HG02973 (cell line): ENCODE results near the gene MGAT5.

Source experiments
- ATAC-seq: cut with Tn5 transposase; IDR thresholded peaks from one replicate; pipeline ENCODE4 v1.9.1; 2021; ENCODE audit warnings: moderate library complexity; ENCODE audit not compliant: unreplicated experiment

Gene MGAT5

DNA sequence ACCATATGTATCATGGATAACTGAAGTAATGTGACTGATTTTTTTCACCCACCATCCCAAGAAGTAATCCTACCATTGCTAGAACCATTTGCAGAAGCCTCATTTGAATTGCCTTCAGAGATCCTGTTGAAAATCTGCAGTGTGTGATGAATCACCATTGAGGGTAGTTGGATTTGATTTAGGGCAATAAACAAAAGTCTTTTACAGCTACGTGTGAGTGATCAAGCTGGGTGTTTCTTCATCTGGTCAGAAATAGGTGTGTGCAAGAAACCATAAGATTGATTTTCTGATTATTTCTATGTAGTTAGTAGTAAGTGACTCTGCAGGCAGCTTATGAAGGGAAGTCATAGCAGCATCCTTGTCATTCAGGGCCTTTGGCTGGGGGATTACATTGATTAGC lies 159.6 kb downstream of the MGAT5 start:
- ATAC-seq, result no peak

DNA sequence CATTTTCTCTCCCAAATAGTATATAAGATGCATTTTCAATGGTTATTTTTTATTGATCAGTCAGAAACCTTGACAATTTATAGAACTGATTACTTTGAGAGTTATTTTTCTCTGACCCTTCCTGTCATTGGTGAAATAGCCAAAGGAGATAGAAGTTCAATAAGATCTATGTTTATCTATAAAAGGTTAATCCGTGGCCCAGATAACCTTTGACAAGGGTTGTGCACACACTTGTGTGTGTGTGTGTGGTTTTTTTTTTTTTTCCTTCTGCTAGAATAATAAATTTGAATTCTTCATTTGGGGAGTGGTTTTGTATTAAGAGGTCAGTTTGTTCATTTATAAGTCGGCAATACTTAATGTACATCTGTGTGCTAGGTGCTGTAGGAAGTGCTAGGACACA lies 160.0 kb downstream of the MGAT5 start:
- ATAC-seq, result no peak

DNA sequence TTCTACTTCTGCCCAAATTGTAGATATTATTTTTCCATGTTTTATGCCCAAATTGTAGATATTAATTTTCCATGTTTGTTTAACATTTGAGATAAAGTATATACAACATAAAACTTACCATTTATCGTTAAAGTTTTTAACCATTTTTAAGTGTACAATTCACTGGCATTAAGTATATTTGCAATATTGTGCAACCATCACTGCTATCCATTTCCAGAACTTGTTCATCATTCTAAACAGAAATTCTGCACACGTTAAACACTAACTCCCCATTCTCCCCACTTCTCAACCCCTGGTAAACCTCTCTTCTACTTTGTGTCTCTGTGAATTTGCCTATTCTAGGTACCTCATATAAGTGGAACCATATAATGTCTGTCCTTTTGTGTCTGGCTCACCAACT lies 162.1 kb downstream of the MGAT5 start:
- no peak for ATAC-seq

DNA sequence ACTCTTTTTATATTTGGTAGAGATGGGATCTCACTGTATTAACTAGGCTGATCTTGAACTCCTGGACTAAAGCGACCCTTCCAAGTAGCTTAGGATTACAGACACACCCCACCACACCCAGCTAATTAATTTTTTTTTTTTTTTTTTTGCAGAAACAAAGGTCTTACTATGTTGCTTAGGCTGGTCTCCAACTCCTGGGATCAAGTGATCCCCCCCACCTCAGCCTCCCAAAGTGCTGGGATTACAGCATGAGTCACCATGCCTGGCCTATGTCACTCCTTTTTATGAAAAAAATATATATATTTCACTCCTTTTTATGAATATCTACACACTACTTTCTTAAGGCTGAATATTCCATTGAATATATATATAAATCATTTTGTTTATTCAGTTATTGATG lies 162.8 kb downstream of the MGAT5 start:
- no peak for ATAC-seq

DNA sequence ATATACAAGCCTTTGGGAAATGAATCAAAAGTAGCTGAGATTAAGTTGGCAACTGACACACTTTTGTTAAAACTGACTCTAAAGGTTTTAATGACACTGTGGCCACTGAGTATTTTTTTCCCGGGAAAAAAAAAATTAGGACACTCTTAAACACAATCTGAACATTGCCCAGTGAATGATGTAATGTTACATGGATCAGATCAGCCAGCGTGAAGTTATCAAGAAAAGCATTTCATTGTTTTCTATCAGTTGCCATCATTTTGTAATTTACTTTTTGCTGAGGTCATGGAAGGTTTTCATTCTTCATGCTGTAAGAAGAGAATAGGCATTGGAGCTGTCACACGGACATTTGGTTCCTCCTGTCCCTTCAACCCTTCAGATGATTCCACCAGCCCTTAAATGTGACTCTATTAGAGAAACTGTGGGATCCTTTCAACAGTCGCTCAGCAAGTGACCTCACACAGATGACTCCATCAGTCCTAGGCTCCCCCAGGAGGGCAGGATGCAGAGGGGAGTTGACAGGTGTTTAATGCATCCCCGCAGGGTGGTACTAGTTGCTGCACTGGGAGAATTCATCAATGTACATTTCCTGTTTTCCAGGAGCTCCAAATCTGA lies 164.2 kb downstream of the MGAT5 start:
- no peak for ATAC-seq

DNA sequence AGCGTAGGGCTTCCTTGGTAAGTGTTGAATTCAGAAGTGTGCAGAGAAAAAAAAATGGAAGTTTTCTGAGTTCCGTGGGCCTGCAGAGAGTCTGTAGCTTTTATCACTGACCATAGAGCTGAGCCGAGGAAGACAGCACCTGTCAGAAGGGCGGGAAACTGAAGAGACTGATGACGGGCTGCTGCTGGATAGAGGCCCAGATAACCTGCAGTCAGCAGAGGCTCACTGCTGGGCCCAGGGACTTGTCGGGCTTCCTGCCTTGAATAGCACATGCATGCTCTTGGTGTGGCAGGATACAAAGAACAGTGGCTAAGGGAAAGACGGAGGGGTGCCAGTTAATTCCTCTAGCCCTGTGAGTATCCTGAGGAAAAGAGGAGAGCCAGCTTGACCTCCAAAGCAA lies 166.4 kb downstream of the MGAT5 start:
- no peak for ATAC-seq

DNA sequence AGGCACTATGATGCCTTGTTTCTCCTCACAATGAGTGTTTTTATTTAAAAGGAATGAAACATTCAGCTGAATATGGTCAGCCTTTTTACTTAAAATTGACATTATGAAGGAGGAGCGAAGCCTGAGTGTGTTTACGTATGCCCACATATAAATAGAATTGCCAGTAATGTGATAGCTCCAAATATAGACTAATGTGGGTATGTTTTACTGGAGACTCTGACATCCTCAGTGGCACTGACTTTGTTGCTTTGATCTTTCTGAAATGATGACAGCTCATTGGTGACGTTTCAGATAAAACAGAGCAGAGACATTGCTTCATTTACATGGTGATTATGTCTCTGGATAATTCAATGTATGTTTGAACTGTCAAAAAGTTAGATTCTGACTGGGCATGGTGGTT lies 167.0 kb downstream of the MGAT5 start:
- no peak for ATAC-seq

DNA sequence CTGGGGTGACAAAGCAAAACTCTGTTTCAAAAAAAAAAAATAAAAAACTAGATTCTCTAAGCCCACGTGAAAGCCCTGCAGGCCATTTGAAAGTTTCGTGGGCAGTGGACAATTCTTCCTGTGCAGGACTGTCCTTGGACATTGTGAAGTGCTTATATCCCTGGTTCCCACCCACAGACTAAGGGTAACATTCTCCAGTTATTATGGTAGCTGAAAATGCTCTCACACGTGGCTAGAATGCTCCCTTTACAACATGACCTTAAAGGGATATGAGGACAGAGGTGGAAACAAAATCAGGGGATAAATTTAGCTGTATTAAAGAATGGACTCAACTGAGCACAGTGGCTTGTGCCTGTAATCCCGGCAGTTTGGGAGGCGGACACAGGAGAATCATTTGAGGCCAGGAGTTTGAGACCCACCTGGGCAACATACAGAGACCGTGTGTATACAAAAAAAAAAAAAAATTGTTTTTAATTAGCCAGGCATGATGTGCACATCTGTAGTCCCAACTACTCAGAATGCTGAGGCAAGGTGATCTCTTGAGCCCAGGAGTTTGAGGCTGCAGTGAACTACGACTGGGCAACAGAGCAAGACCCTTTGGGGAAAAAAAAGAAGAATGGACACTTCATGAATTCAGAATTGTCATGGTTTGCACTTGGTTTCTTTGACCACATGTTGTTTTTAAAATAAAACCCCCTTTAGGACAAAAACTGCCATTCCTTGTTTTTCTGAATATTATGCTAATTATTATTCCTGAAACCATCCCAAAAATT lies 167.9 kb downstream of the MGAT5 start:
- ATAC-seq, result no peak

DNA sequence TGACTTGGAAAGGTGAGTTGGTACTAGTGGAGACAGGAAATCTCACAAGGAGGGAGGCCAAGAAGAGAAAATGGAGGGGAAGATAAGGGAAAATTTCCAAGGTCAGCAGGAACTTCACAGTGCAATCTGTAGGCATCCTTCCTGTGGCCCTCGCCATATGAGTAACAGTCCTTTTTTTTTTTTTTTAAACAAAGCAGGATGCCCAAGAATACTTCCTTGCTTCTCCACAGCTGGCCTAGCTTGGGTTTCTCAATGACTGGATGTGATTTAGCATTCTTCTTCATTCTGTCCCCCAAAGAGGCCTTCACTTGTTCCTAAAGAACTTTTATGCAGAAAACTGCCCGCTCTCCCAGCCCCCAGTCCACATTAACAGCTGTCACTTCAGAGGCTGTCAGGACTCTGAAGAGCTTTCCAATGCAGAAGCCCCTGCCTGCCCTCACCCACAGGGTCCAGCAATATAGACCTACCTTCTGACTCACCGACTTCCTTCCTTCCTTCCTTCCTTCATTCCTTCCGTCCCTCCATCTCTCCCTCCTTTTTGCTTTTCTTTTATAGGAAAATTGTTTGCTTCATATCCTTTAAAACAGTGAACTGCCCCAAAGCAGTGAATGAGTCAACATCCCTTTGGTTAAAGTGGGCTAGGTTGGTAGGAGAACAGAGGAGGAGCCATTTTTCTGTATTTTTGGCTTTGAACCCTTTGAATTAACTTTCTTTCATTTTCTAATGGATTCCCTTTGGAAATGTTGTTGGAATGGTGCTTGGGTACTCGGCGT lies 172.0 kb downstream of the MGAT5 start:
- no peak for ATAC-seq

DNA sequence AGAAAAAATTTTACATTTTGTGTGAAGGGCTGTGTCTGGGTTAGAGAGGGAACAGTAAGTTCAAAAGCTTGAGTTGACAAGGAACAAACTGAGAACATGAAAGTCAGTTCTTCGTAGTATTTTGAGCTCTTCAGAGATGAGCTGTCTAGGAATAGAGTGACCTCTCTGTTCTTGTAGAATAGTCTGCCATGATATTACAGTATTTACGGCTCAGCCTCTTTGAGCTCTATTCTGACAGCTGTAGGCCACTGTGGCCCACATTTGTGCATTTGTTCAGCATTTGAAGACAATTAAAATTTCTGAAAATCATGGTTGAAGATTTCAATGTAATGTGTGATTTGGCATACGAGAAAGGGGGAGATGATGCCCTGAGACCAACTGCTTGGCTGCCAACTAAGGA lies 172.8 kb downstream of the MGAT5 start:
- ATAC-seq, result no peak

DNA sequence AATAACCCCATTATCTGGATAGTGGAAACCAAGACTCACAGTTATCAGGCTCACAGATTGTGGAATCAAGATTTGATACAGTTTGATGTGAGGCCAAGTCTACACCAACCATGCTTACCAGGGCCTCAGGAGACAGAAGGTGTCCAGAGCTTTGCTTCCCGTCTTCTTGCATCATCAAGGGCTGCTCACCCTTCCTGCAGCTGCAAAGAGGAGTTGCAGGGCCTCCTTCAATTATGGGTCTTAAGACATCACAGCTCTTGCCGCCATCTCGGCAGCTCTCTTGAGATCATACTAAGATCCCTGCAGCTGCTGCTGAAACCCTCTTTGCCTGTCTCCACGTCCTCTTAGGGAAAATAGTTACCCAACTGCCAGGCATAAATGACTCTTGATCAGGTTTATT lies 176.0 kb downstream of the MGAT5 start:
- ATAC-seq, result no peak

DNA sequence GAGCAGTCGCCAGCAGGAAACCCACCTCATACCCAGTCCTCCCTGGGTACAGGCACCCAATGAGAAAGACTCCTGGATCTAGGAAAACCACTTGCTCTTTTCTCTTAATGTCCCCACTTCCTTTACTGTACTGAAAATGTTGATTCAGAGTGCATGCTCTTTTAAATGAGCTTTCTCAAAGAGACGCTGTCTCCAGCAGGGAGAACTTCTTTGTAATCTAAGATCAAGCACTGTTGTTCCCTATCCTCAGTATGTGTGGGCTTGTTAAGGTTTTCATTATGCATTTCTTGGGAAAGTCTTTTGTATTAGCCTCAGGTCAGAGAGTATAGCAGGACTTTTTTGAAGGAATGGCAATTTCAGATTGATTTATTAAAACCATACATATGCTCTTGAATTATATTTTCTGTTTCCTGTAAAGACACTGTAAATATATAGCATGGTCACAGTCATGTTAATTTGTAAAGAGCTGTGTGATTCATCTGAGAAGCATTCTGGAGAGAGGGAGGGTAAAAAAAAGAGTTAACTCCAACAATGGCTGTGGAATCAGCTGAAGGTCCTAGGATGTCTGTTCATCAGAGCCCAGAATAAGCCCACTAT lies 178.1 kb downstream of the MGAT5 start:
- ATAC-seq, result no peak

DNA sequence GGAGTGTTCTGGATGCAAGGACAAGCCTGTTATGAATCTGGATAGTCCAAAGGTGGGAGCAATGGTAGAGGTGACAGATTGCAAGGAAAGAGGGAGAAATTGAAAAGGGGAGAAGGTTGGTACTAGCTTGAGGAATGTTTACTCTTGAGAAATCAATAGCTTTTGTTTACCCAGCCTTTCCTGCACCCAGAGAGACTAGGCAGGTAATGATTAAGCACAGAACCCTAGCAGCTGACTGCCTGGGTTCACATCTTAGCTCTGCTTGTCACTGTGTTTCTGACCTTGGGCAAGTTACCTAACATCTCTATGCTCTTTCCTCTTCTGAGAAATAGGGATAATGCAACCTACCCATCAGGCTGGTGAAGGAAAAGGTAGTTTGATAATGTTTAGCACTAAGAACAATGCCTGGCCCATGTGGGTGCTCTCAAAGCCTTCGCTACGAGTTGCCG lies 178.6 kb downstream of the MGAT5 start:
- no peak for ATAC-seq

DNA sequence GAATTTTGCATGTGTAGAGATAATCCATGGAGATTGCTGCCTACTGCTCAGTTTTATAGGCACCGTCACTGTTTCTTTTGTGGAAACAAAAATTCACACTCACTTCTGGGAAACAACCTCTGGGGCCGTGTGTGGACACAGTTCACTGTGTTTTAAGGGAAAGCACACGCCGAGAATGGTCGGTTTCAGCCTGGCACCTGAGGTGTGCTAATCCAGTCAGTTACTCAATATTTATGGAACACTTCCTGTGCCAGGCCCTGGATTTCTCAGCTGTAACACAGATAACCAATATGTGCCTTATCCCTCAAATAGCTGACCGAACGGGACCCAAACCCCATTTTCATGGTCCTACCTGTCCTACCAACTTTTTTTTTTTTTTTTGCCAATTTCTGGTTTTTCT lies 179.6 kb downstream of the MGAT5 start:
- no peak for ATAC-seq

DNA sequence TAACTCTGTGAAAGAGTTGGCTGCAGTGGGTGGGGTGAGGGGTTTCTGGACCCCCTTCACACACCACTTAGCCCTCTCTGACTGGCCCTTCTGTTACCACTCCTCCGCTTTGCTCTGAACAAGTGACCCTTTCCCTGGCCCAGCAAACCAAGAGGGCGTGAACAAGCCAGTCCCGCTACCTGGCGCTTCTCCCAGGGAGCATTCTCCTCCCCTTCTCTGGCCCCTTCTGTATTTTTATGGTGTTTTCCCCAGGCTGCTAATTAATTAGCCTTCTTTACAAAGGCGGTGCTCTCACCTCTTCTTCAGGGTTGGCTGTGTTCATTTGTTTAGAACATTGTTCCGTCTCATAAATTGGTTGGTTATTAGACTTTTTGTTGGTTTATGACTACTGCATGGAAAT lies 180.1 kb downstream of the MGAT5 start:
- ATAC-seq, result no peak

DNA sequence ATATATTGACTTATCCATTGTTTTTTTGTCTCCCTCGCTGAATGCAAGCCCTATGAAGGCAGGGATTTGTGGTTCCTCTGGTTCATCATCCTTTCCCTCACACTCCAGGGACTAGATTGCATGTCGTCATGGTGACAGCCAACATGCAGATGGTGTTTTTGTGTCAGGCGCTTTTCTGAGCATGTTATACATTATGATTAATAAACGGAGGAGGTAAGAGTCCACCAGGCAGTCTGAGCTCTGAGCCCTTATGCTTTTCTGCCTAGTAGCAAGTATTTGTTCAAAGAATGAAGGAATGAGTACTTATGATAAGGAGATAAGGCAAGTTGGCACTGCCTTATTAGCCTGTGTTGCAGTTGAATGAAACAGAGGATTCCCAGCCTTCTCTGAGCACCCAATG lies 181.6 kb downstream of the MGAT5 start:
- ATAC-seq, result no peak

DNA sequence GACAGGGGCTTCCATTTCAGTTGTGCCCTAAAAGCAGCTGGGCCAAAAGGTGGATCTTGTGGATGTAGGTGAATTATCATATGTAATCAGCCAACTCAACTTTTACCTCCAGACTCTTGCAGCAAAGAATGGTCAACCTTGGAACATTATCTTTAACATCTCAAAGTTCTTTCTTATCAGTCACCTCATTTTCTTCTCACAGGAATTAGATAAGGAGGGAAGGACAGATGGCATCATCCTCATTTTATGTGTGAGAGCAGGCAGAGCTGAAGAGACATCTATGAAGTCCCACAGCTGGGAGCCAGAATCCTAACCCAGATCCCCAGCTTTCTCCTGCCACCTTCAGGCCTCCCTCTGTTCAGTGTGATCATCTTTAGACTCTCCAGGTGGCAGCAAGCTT lies 182.1 kb downstream of the MGAT5 start:
- ATAC-seq, result no peak

DNA sequence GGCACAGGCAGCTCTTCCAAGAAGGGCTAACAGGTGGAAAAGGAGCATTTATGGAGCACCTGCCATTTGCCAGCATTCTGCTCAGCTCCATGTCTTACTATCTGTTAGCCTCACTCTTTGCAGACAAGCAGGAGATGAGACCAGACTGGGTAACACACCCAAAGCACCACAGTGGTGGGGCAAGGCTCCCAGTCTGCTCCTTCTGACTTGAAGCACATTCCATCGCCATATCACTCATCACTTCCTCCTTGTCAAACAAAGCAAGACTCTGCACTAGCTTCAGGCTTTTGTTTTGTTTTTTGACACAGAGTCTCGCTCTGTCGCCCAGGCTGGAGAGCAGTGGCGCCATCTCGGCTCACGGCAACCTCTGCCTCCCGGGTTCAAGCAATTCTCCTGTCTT lies 182.8 kb downstream of the MGAT5 start:
- ATAC-seq, result no peak

DNA sequence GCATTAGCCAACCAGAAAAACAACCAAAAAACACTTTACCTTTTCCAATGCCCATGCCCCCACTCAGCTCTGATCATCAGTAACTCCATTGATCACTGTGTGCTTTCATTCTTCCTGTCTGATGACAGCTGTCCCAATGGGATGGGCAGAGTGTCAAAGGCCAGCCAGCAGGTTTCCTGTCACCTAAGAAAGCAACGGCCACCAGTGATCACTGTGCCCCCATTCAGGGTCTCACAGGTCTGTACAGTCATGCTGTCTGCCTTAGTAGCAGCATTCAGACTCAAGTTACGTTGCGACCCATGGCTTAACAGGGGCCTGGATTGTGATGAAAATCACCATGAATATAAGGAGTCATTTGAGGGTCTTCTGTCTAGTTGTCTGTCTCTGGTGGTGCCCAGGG lies 184.5 kb downstream of the MGAT5 start:
- no peak for ATAC-seq

DNA sequence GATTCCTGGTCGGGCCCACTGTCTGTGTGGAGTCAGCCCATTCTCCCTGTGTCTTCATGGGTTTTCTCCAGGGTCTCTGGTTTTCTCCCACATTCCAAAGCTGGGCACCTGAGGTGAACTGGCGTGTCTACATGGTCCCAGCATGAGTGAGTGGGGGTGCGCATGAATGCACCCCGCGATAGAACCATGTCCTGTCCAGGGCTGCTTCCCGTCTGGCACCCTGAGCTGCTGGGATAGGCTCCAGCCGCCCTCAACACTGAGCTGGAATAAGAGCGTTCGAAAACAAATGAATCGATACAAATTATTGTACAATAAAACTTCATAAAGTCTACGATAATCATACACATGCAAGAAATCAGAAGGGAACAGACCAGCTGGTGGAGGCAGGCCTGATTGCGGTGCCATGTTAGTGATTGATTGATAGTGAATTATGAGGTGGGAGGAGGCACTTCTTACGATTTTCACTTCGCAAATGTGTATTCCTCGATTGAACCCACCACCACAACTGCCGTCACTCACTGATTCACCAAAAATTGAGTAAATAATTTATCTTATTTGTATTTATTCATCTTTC lies 186.6 kb downstream of the MGAT5 start:
- ATAC-seq, result no peak

DNA sequence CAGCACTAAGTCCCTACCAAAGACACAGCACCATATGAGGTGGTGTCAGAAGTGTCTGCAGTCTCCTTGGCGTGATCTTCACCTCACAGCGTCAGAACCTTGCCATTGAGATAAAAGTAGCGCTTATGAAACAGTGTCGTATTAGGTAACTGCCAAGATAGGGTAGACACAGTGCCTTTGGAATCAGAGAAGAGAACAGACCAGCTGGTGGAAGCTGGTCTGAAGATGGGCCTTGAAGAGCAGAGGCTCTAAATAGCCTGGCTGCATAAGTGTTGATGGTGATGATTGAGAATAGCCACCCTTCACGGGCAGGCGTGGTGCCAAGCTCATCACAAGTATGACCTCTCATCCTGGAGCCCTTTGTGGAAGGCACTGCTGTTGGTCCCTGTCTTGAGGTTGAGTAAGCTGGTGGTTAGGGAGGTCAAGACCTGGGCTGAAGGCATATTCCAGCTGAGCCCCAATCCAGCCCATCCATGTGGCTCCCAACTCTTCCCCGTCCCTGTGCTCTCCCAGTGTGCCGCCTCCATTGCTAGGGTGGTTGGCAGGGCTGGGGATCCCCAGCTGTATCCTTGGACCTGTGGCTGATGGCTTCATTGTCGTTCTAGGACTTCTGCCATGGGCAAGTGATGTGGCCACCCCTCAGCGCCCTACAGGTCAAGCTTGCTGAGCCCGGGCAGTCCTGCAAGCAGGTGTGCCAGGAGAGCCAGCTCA lies 187.4 kb downstream of the MGAT5 start:
- no peak for ATAC-seq
